HepG2 (cell line): Measurements from ENCODE around the gene TBC1D1.

Experiments used
- CTCF ChIP-seq: sonication (generic); formaldehyde crosslinking; IDR thresholded peaks from 2 replicates; pipeline ENCODE4 v1.5.0; 2020; ENCODE audit warnings: mild to moderate bottlenecking, missing genetic modification reagents, moderate library complexity
- LRRFIP1 ChIP-seq: sonication (generic); formaldehyde crosslinking; conservative IDR thresholded peaks from 2 replicates; pipeline ENCODE4 v1.4.0; 2020; ENCODE audit warnings: missing genetic modification reagents
- MED8 ChIP-seq: sonication (generic); formaldehyde crosslinking; IDR thresholded peaks from 2 replicates; pipeline ENCODE4 v1.8.1; 2023; ENCODE audit warnings: mild to moderate bottlenecking, missing genetic modification reagents; ENCODE audit not compliant: insufficient replicate concordance
- POLR2A ChIP-seq, 2 experiments: IDR thresholded peaks; 2 replicates each; pipeline ENCODE4 v1.6.1; 2011; ENCODE audit warnings: low read depth in 2 of 2, low read length in 2 of 2, mild to moderate bottlenecking in 1 of 2, moderate library complexity in 1 of 2; ENCODE audit not compliant: insufficient read depth in 1 of 2
- RAD21 ChIP-seq: fragments of 450-650 bp; formaldehyde crosslinking; IDR thresholded peaks from 2 replicates; pipeline ENCODE4 v1.5.0; 2020; ENCODE audit warnings: mild to moderate bottlenecking
- RBM39 ChIP-seq: fragments of 200-400 bp; formaldehyde crosslinking; IDR thresholded peaks from one replicate; pipeline ENCODE4 v1.6.1; 2018; ENCODE audit warnings: antibody characterized with exemption, mild to moderate bottlenecking, low read depth, low read length; ENCODE audit not compliant: poor library complexity, severe bottlenecking
- RFXAP ChIP-seq: sonication (generic); formaldehyde crosslinking; IDR thresholded peaks from 2 replicates; pipeline ENCODE4 v1.4.0; 2020; ENCODE audit warnings: missing genetic modification reagents, borderline replicate concordance
- ZFP41 ChIP-seq: sonication (generic); formaldehyde crosslinking; IDR thresholded peaks from 2 replicates; pipeline ENCODE4 v1.4.0; 2020; ENCODE audit warnings: mild to moderate bottlenecking, missing genetic modification reagents, borderline replicate concordance
- ZNF737 ChIP-seq: sonication (generic); formaldehyde crosslinking; IDR thresholded peaks from 2 replicates; pipeline ENCODE4 v1.5.0; 2020; ENCODE audit warnings: missing genetic modification reagents, mild to moderate bottlenecking, borderline replicate concordance
- ZNF776 ChIP-seq: sonication (generic); formaldehyde crosslinking; IDR thresholded peaks from 2 replicates; pipeline ENCODE4 v1.4.0; 2020; ENCODE audit warnings: mild to moderate bottlenecking, missing genetic modification reagents
- TF ChIP-seq, protein P1 (sequence below): sonication (generic); formaldehyde crosslinking; IDR thresholded peaks from 2 replicates; pipeline ENCODE4 v1.5.1; 2020; ENCODE audit warnings: mild to moderate bottlenecking, missing genetic modification reagents, moderate library complexity
- TF ChIP-seq, protein P2 (sequence below): IDR thresholded peaks from 2 replicates; pipeline ENCODE4 v1.6.1; 2016; ENCODE audit warnings: low read depth, borderline replicate concordance
- TF ChIP-seq, protein P3 (sequence below): sonication (generic); formaldehyde crosslinking; IDR thresholded peaks from 2 replicates; pipeline ENCODE4 v1.8.0; 2022; ENCODE audit warnings: mild to moderate bottlenecking, missing genetic modification reagents, borderline replicate concordance

GRCh38 chr4:38005637-38006036 is 114.8 kb downstream of the TBC1D1 start:
- TF ChIP-seq POLR2A (IDR thresholded peaks at IDR 0.05; ENCODE audit: insufficient read depth in 1 of 2, low read depth in 2 of 2, low read length in 2 of 2) (no peak), CTCF (no peak), LRRFIP1 (no peak), RFXAP (CRISPR knock-in tag) (no peak), ZNF737 (CRISPR knock-in tag) (no peak), MED8 (CRISPR knock-in tag) (no peak), ZFP41 (CRISPR knock-in tag) (no peak), ZNF776 (no peak), RBM39 (no peak), RAD21 (CRISPR knock-in tag) (no peak)
- TF ChIP-seq, protein P1, sequence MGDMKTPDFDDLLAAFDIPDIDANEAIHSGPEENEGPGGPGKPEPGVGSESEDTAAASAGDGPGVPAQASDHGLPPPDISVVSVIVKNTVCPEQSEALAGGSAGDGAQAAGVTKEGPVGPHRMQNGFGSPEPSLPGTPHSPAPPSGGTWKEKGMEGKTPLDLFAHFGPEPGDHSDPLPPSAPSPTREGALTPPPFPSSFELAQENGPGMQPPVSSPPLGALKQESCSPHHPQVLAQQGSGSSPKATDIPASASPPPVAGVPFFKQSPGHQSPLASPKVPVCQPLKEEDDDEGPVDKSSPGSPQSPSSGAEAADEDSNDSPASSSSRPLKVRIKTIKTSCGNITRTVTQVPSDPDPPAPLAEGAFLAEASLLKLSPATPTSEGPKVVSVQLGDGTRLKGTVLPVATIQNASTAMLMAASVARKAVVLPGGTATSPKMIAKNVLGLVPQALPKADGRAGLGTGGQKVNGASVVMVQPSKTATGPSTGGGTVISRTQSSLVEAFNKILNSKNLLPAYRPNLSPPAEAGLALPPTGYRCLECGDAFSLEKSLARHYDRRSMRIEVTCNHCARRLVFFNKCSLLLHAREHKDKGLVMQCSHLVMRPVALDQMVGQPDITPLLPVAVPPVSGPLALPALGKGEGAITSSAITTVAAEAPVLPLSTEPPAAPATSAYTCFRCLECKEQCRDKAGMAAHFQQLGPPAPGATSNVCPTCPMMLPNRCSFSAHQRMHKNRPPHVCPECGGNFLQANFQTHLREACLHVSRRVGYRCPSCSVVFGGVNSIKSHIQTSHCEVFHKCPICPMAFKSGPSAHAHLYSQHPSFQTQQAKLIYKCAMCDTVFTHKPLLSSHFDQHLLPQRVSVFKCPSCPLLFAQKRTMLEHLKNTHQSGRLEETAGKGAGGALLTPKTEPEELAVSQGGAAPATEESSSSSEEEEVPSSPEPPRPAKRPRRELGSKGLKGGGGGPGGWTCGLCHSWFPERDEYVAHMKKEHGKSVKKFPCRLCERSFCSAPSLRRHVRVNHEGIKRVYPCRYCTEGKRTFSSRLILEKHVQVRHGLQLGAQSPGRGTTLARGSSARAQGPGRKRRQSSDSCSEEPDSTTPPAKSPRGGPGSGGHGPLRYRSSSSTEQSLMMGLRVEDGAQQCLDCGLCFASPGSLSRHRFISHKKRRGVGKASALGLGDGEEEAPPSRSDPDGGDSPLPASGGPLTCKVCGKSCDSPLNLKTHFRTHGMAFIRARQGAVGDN: no peak
- TF ChIP-seq, protein P2, sequence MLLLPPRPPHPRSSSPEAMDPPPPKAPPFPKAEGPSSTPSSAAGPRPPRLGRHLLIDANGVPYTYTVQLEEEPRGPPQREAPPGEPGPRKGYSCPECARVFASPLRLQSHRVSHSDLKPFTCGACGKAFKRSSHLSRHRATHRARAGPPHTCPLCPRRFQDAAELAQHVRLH: no peak
- TF ChIP-seq, protein P3, sequence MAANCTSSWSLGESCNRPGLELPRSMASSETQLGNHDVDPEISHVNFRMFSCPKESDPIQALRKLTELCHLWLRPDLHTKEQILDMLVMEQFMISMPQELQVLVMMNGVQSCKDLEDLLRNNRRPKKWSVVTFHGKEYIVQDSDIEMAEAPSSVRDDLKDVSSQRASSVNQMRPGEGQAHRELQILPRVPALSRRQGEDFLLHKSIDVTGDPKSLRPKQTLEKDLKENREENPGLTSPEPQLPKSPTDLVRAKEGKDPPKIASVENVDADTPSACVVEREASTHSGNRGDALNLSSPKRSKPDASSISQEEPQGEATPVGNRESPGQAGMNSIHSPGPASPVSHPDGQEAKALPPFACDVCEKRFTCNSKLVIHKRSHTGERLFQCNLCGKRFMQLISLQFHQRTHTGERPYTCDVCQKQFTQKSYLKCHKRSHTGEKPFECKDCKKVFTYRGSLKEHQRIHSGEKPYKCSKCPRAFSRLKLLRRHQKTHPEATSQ (CRISPR knock-in tag): no peak
